ENCODE measurements around the gene CDKN3. TPM values are rescaled to one million over a fixed set of nuclear protein-coding genes. Genes with fewer than 3 reads are reported as not detected.
"Not testable (repeated sequence)": the region's sequence is repeated elsewhere in the genome, so short reads cannot be mapped to it uniquely, and the experiment has no call there.

CDKN3 gene
- total RNA-seq, 8 experiments from 2014 or later: 2.8 to 74.4 (median 7.9) TPM

GRCh38 chr14:54455363-54455762 lies 58.6 kb downstream of the CDKN3 start:
- Histone ChIP-seq H3K27ac (no peak overlapping the region), H3K4me1 (replicated peaks in 1 of 2) (no peaks in the 10 kb centered on the region), H3K4me3 (no peak overlapping the region)
- in situ Hi-C loops (cut with MboI; ENCODE audit: low pct_unique_long_range_greater_than_20kb in 2 of 9, low sequenced_read_pairs in 9 of 9, unreplicated experiment in 9 of 9): no loop called here
- WGBS, 10 experiments: 56 to 100% (median 77%) methylated on average over 1 of the region's 1 CpG; no CpG with 5 or more reads in 2 of the 10 experiments
- no peak for ATAC-seq (replicated peaks in 6 of 8)

- H3K4me3 ChIP-seq; H3K4me1 ChIP-seq (replicated peaks in 1 of 2); ATAC-seq (replicated peaks in 6 of 8); in situ Hi-C loops (cut with MboI; ENCODE audit: low pct_unique_long_range_greater_than_20kb in 2 of 9, low sequenced_read_pairs in 9 of 9, unreplicated experiment in 9 of 9); H3K27ac ChIP-seq: not testable (repeated sequence)
- WGBS, 10 experiments: 43 to 100% (median 100%) methylated on average over 1 of the region's 1 CpG; no CpG with 5 or more reads in 3 of the 10 experiments
These were observed 60.2 kb downstream of the CDKN3 start for GRCh38 chr14:54456820-54457608.

DNA sequence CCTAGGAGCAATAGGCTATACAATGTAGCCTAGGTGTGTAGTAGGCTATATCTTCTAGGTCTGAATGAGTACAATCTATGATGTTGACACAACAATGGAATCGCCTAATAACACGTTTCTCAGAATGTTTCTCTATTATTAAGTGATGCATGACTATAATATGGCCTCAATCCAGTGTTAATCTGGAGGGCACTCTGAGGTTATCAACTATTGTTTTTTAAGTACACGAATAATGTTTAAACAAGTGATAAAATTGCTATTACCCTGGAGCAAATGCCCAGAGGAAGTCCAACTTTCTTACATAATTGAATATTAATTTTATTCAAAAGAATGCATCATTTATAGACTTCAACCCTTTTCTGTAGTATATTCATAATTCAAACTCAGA lies 60.8 kb downstream of the CDKN3 start:
- H3K27ac ChIP-seq: no peak overlapping the region
- H3K4me1 ChIP-seq (replicated peaks in 1 of 2): no peaks in the 10 kb centered on the region
- ATAC-seq (replicated peaks in 6 of 8): no peak
- H3K4me3 ChIP-seq: no peak overlapping the region
- WGBS, 10 experiments: 52 to 100% (median 75%) methylated on average over 1 to 3 of the region's 3 CpGs; no CpG with 5 or more reads in 1 of the 10 experiments
- in situ Hi-C loops (cut with MboI; ENCODE audit: low pct_unique_long_range_greater_than_20kb in 2 of 9, low sequenced_read_pairs in 9 of 9, unreplicated experiment in 9 of 9): no loop called here

DNA sequence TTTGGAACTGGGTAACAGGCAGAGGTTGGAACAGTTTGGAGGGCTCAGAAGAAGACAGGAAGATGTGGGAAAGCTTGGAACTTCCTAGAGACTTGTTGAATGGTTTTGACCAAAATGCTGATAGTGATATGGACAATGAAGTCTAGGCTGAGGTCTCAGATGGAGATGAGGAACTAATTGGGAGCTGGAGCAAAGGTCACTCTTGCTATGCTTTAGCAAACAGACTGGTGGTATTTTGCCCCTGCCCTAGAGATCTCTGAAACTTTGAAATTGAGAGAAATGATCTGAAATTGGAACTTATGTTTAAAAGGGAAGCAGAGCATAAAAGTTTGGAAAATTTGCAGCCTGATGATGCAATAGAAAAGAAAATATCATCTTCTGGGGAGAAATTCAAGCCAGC lies 61.7 kb downstream of the CDKN3 start:
- in situ Hi-C loops (cut with MboI; ENCODE audit: low pct_unique_long_range_greater_than_20kb in 2 of 9, low sequenced_read_pairs in 9 of 9, unreplicated experiment in 9 of 9); H3K4me1 ChIP-seq (replicated peaks in 1 of 2); H3K27ac ChIP-seq; ATAC-seq (replicated peaks in 6 of 8); H3K4me3 ChIP-seq: not testable (repeated sequence)

- in situ Hi-C loops (cut with MboI; ENCODE audit: low pct_unique_long_range_greater_than_20kb in 2 of 9, low sequenced_read_pairs in 9 of 9, unreplicated experiment in 9 of 9): no loop called here
- Histone ChIP-seq H3K4me3 (no peak overlapping the region), H3K4me1 (replicated peaks in 1 of 2) (no peaks in the 10 kb centered on the region), H3K27ac (no peak overlapping the region)
- ATAC-seq (replicated peaks in 6 of 8): no peak
- 20 to 80% (median 66%) methylated on average over 1 to 3 of the region's 3 CpGs; no CpG with 5 or more reads in 4 of the 10 experiments for WGBS, 10 experiments
These were observed 62.3 kb downstream of the CDKN3 start for GRCh38 chr14:54459106-54459505.

- WGBS, 10 experiments: 43 to 92% (median 71%) methylated on average over 2 to 5 of the region's 5 CpGs
- ATAC-seq (replicated peaks in 6 of 8): no peak
- H3K4me1 ChIP-seq (replicated peaks in 1 of 2): peaks cover 0 to 7% of the 10 kb centered on the region in 2 donors
- H3K4me3 ChIP-seq: no peak overlapping the region
- no peak overlapping the region for H3K27ac ChIP-seq
- in situ Hi-C loops (cut with MboI; ENCODE audit: low pct_unique_long_range_greater_than_20kb in 2 of 9, low sequenced_read_pairs in 9 of 9, unreplicated experiment in 9 of 9): no loop called here
These were observed 65.2 kb downstream of the CDKN3 start for GRCh38 chr14:54462048-54462447.

- Histone ChIP-seq H3K4me1 (replicated peaks in 1 of 2) (peaks cover 0 to 7% of the 10 kb centered on the region in 2 donors), H3K4me3 (no peak overlapping the region), H3K27ac (no peak overlapping the region)
- WGBS, 10 experiments: 40 to 90% (median 79%) methylated on average over 1 to 4 of the region's 4 CpGs; no CpG with 5 or more reads in 5 of the 10 experiments
- peak in 4 of 8 experiments; percentile 34 to 77 (median 46) for ATAC-seq (replicated peaks in 6 of 8)
- in situ Hi-C loops (cut with MboI; ENCODE audit: low pct_unique_long_range_greater_than_20kb in 2 of 9, low sequenced_read_pairs in 9 of 9, unreplicated experiment in 9 of 9): no loop called here
These were observed 68.8 kb downstream of the CDKN3 start for GRCh38 chr14:54465654-54466053.

- ATAC-seq (replicated peaks in 6 of 8): no peak
- no peak overlapping the region for H3K27ac ChIP-seq
- H3K4me3 ChIP-seq: no peak overlapping the region
- H3K4me1 ChIP-seq (replicated peaks in 1 of 2): peaks cover 0 to 7% of the 10 kb centered on the region in 2 donors
- in situ Hi-C loops (cut with MboI; ENCODE audit: low pct_unique_long_range_greater_than_20kb in 2 of 9, low sequenced_read_pairs in 9 of 9, unreplicated experiment in 9 of 9): no loop called here
These were observed 70.5 kb downstream of the CDKN3 start for GRCh38 chr14:54467280-54467679.

Other genes with a start within 250 kb of the CDKN3 start
- gene CNIH1, start 44.4 kb downstream of the CDKN3 start, total RNA-seq: 100 to 1,000 TPM in 3 of 8 experiments, 10 to 100 TPM in 5; 47.7 to 243 (median 78.3) TPM
- 10 to 100 TPM; 42.3 to 77.8 (median 50.4) TPM for gene GMFB, start 92.0 kb downstream of the CDKN3 start, total RNA-seq
- 10 to 100 TPM in 6 of 8 experiments, 1 to 10 TPM in 2; 8.5 to 21.1 (median 12.0) TPM for gene CGRRF1, start 112.9 kb downstream of the CDKN3 start, total RNA-seq
- 10 to 100 TPM in 4 of 8 experiments, 1 to 10 TPM in 4; 2.1 to 38.6 (median 9.9) TPM for gene SAMD4A, start 170.1 kb downstream of the CDKN3 start, total RNA-seq